Right lobe of liver (tissue), 4 donors: ENCODE results near the gene UHRF2.

ENCODE experiments used
- POLR2A ChIP-seq: fragments of 450-650 bp; IDR thresholded peaks from one replicate; pipeline ENCODE4 v1.6.1; 2017; ENCODE audit warnings: antibody characterized with exemption, mild to moderate bottlenecking
- TF ChIP-seq, protein P1 (sequence below), 4 donors: fragments of 200-600 bp in 3 of 4; fragments of 450-650 bp in 1 of 4; IDR thresholded peaks; one replicate each; pipeline versions ENCODE4 v1.5.1 to v1.8.0; 2016 to 2022; ENCODE audit warnings: antibody characterized with exemption in 4 of 4, mild to moderate bottlenecking in 2 of 4
- donor health status: DM: no; HTN: no; CAD: no.
- donor health status: DM: no; HTN: no; CAD: no.
- donor health status: DM: no; HTN: yes; CAD: no.

DNA sequence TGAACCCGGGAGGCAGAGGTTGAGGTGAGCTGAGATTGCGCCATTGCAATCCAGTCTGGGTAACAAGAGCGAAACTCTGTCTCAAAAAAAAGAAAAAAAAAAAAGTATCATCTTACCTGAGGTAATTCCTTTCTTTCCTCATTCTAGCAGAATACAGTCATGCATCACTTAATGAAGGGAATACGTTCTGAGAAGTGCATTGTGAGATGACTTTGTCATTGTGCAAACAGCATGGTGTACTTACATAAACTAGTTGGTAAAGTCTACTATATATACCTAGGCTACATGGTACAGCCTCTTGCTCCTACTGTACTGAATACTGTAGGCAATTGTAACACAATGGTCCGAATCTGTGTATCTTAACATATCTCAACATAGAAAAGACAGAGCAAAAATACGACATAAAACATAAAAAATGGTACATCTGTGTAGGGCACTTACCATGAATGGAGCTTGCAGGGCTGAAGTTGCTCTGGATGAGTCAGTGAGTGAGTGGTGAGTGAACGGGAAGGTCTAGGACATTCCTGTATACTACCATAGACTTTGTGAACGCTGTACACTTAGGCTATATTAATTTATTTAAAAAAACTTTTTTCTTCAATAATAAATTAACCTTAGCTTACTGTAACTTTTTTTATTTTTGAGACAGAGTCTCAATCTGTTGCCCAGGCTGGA, 132.2 kb downstream of the UHRF2 start:
- TF ChIP-seq, protein P1, sequence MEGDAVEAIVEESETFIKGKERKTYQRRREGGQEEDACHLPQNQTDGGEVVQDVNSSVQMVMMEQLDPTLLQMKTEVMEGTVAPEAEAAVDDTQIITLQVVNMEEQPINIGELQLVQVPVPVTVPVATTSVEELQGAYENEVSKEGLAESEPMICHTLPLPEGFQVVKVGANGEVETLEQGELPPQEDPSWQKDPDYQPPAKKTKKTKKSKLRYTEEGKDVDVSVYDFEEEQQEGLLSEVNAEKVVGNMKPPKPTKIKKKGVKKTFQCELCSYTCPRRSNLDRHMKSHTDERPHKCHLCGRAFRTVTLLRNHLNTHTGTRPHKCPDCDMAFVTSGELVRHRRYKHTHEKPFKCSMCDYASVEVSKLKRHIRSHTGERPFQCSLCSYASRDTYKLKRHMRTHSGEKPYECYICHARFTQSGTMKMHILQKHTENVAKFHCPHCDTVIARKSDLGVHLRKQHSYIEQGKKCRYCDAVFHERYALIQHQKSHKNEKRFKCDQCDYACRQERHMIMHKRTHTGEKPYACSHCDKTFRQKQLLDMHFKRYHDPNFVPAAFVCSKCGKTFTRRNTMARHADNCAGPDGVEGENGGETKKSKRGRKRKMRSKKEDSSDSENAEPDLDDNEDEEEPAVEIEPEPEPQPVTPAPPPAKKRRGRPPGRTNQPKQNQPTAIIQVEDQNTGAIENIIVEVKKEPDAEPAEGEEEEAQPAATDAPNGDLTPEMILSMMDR (IDR thresholded peaks at IDR 0.05), result no peak
- no peak for TF ChIP-seq POLR2A
